Prostate gland (tissue), 2 donors: ENCODE measurements around the gene CDCA3. TPM values are rescaled to one million over a fixed set of nuclear protein-coding genes. Genes with fewer than 3 reads are reported as not detected.
A peak's percentile ranks its signal among the peaks of the same experiment; 100 is the strongest.

Source experiments
- DNase-seq: peaks from one replicate; pipeline ENCODE4 v3.0.0-alpha.2; 2019; ENCODE audit warnings: low spot score
- H3K27ac ChIP-seq, 2 donors: fragments of 200-600 bp; sonication (generic); 2 replicates each; pipeline ENCODE4 v1.5.1; 2017 to 2019
- H3K27me3 ChIP-seq: fragments of 200-600 bp; sonication (generic); replicated peaks from 2 replicates; pipeline ENCODE4 v1.5.1; 2019; ENCODE audit not compliant: insufficient read depth
- H3K36me3 ChIP-seq, 2 donors: fragments of 200-600 bp; sonication (generic); 1 replicate in 1 of 2; 2 replicates in 1 of 2; pipeline versions ENCODE4 v1.5.1 to v1.8.1; 2017 to 2019
- H3K4me1 ChIP-seq: fragments of 200-600 bp; sonication (generic); replicated peaks from 2 replicates; pipeline ENCODE4 v1.5.1; 2019
- H3K4me3 ChIP-seq, 2 donors: fragments of 200-600 bp; sonication (generic); 2 replicates each; pipeline ENCODE4 v1.5.1; 2017 to 2019
- H3K9me3 ChIP-seq: fragments of 200-600 bp; sonication (generic); 2 replicates; pipeline ENCODE4 v1.5.1; 2017
- POLR2A ChIP-seq: fragments of 450-650 bp; IDR thresholded peaks from one replicate; pipeline ENCODE4 v1.6.1; 2016; ENCODE audit warnings: antibody characterized with exemption, mild to moderate bottlenecking
- POLR2AphosphoS5 ChIP-seq: sonication (generic); formaldehyde crosslinking; IDR thresholded peaks from one replicate; pipeline ENCODE4 v1.6.1; 2017; ENCODE audit warnings: antibody characterized with exemption
- WGBS: methylation state at CpG from one replicate; pipeline ENCODE4 v1.1.5; 2018; 5-methylcytosine and 5-hydroxymethylcytosine counted together
- intact Hi-C: fragments of 100-400 bp; cut with DNase I; formaldehyde crosslinking; loops from one replicate; pipeline ENCODE4 v1.14.2; 2022
- total RNA-seq, 2 donors: library from RNA; depleted of rRNA; stranded (reverse); fragments of >200 nt; gene quantifications; one replicate each; pipeline ENCODE4 v1.1.0, GENCODE V29; 2016
- TF ChIP-seq, protein P1 (sequence below), 4 experiments: fragments of 200-600 bp in 2 of 4; fragments of 450-650 bp in 2 of 4; sonication (generic) in 2 of 4; IDR thresholded peaks; 1 replicate in 3 of 4; 2 replicates in 1 of 4; pipeline ENCODE4 v1.5.1; 2016 to 2019; ENCODE audit warnings: antibody characterized with exemption in 4 of 4, mild to moderate bottlenecking in 2 of 4, moderate library complexity in 2 of 4

CDCA3 gene
- total RNA-seq, 2 donors from 2014 or later, result 1.7 to 16.2 TPM

DNA sequence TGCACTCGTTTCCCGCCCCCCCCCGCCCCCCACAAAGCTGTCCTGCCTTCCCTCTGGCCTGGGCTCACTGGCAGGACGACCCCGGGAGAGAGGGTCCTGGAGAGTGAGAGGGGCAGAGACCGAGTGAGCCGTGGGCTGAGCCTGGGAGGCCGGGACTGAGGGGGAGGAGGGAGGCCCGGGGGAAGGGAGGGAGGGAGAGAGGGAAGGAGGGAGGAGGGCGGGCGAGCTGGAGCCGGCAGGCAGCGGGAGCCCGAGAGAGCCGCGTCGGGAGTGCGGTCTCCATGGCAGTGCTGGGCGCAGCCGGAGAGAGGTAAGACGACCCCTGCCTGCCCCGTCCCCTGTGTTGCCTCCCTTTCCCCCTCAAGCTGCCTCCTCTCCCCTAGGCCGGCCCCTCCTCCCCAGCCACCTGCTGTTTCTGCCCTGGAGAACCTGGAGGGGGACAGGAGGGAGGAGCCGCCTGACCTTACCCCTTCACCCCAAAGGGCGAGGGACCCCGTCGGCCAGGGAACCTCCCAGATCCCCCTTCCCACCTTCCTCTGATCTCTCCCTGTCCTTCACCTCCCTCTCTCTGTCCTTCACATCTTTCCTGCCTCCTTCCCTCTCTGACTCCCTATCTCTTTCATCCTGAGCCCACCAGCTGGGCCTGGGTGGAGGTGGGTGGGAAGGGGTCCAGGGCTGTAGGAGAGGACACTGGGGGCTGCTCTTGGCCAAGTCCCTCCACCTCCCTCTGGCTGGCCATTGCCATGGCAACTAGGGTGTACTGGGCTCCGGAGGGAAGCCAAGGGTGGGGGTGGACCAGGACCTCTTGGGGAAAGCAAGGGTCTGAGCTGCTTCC lies 29.3 kb downstream of the CDCA3 start, which contains the start of gene GPR162:
Gene GPR162 (plus strand): TSS at position 231 of the 835 bp plus-strand sequence. CDS start 2,078 bp downstream, outside the sequence.
- Histone ChIP-seq H3K36me3 (no peaks in the 10 kb centered on the region), H3K4me1 (no peaks in the 10 kb centered on the region), H3K9me3 (no peaks in the 10 kb centered on the region), H3K27me3 (no peaks in the 10 kb centered on the region), H3K4me3 (peak within 1 kb of the TSS; percentile 29 to 39), H3K27ac (peak within 1 kb of the TSS; percentile 2 to 41)
- TF ChIP-seq POLR2A (no peak), POLR2AphosphoS5 (no peak)
- TF ChIP-seq, protein P1, sequence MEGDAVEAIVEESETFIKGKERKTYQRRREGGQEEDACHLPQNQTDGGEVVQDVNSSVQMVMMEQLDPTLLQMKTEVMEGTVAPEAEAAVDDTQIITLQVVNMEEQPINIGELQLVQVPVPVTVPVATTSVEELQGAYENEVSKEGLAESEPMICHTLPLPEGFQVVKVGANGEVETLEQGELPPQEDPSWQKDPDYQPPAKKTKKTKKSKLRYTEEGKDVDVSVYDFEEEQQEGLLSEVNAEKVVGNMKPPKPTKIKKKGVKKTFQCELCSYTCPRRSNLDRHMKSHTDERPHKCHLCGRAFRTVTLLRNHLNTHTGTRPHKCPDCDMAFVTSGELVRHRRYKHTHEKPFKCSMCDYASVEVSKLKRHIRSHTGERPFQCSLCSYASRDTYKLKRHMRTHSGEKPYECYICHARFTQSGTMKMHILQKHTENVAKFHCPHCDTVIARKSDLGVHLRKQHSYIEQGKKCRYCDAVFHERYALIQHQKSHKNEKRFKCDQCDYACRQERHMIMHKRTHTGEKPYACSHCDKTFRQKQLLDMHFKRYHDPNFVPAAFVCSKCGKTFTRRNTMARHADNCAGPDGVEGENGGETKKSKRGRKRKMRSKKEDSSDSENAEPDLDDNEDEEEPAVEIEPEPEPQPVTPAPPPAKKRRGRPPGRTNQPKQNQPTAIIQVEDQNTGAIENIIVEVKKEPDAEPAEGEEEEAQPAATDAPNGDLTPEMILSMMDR (IDR thresholded peaks at IDR 0.05), result no peak
- 2% methylated on average over 28 of the region's 28 CpGs for WGBS
- peak; percentile 48 for DNase-seq
- intact Hi-C loops, result no loop called here

DNA sequence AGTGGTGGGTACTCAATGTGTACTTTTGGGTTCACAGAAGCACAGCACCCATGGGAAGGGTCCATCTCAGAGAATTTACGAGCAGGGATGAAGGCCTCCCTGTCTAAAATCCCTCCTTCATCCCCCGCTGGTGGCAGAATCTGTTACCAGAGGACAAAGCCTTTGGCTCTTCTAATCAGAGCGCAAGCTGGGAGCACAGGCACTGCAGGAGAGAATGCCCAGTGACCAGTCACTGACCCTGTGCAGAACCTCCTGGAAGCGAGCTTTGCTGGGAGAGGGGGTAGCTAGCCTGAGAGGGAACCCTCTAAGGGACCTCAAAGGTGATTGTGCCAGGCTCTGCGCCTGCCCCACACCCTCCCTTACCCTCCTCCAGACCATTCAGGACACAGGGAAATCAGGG lies 30.9 kb downstream of the CDCA3 start:
- WGBS, result 80% methylated on average over 5 of the region's 5 CpGs

GRCh38 chr12:6819106-6820030 lies 31.7 kb downstream of the CDCA3 start:
- no peaks in the 10 kb centered on the region for H3K27me3 ChIP-seq
- H3K4me1 ChIP-seq, result no peaks in the 10 kb centered on the region
- DNase-seq, result no peak
- intact Hi-C loops, result no loop called here
- WGBS, result 91% methylated on average over 13 of the region's 13 CpGs
- no peak overlapping the region for H3K27ac ChIP-seq
- H3K4me3 ChIP-seq, result no peak overlapping the region
- no peaks in the 10 kb centered on the region for H3K36me3 ChIP-seq
- TF ChIP-seq POLR2A, result no peak
- TF ChIP-seq, protein P1 (IDR thresholded peaks at IDR 0.05), result no peak
- no peak for TF ChIP-seq POLR2AphosphoS5
- H3K9me3 ChIP-seq, result no peaks in the 10 kb centered on the region

More for the DNA sequence above, 30.9 kb downstream of the CDCA3 start:
- DNase-seq, result no peak
- Histone ChIP-seq H3K27me3 (no peaks in the 10 kb centered on the region), H3K4me3 (no peak overlapping the region), H3K9me3 (no peaks in the 10 kb centered on the region), H3K27ac (no peak overlapping the region), H3K4me1 (no peaks in the 10 kb centered on the region), H3K36me3 (no peaks in the 10 kb centered on the region)
- intact Hi-C loops, result no loop called here
- TF ChIP-seq POLR2AphosphoS5 (no peak), POLR2A (no peak)
- TF ChIP-seq, protein P1 (IDR thresholded peaks at IDR 0.05), result no peak

- Histone ChIP-seq H3K4me3 (no peak overlapping the region), H3K27me3 (no peaks in the 10 kb centered on the region), H3K36me3 (no peaks in the 10 kb centered on the region), H3K27ac (no peak overlapping the region), H3K4me1 (no peaks in the 10 kb centered on the region), H3K9me3 (no peaks in the 10 kb centered on the region)
- 76% methylated on average over 5 of the region's 5 CpGs for WGBS
- DNase-seq, result no peak
- intact Hi-C loops, result no loop called here
- no peak for TF ChIP-seq POLR2A
Observed at GRCh38 chr12:6818645-6819044, 32.4 kb downstream of the CDCA3 start.

GRCh38 chr12:6818222-6818621 lies 32.9 kb downstream of the CDCA3 start:
- no peaks in the 10 kb centered on the region for H3K36me3 ChIP-seq
- H3K4me3 ChIP-seq, result no peak overlapping the region
- WGBS, result 63% methylated on average over 10 of the region's 10 CpGs
- no peak for TF ChIP-seq POLR2AphosphoS5
- TF ChIP-seq, protein P1 (IDR thresholded peaks at IDR 0.05), result no peak
- no peak for TF ChIP-seq POLR2A
- H3K9me3 ChIP-seq, result no peaks in the 10 kb centered on the region
- H3K27ac ChIP-seq, result no peak overlapping the region
- no peaks in the 10 kb centered on the region for H3K4me1 ChIP-seq
- H3K27me3 ChIP-seq, result no peaks in the 10 kb centered on the region
- intact Hi-C loops, result no loop called here
- no peak for DNase-seq
